Muscle of back (tissue), 11 donors: ENCODE data around the gene MYBPC2. TPM values are rescaled to one million over a fixed set of nuclear protein-coding genes. Genes with fewer than 3 reads are reported as not detected.

ENCODE experiments used
- DNase-seq, 3 donors: peaks; one replicate each; pipeline versions ENCODE4 v3.0.0 to v3.0.0-alpha.2; 2013
- polyA plus RNA-seq, 10 donors: library from polyadenylated mRNA; unstranded; fragments of 120-200 nt; gene quantifications; one replicate each; pipeline ENCODE4 v1.2.1, GENCODE V29; 2013; ENCODE audit not compliant: insufficient read length in 10 of 10

MYBPC2 gene
- polyA plus RNA-seq, 10 donors = 25.1 to 132 (median 42.4) TPM

DNA sequence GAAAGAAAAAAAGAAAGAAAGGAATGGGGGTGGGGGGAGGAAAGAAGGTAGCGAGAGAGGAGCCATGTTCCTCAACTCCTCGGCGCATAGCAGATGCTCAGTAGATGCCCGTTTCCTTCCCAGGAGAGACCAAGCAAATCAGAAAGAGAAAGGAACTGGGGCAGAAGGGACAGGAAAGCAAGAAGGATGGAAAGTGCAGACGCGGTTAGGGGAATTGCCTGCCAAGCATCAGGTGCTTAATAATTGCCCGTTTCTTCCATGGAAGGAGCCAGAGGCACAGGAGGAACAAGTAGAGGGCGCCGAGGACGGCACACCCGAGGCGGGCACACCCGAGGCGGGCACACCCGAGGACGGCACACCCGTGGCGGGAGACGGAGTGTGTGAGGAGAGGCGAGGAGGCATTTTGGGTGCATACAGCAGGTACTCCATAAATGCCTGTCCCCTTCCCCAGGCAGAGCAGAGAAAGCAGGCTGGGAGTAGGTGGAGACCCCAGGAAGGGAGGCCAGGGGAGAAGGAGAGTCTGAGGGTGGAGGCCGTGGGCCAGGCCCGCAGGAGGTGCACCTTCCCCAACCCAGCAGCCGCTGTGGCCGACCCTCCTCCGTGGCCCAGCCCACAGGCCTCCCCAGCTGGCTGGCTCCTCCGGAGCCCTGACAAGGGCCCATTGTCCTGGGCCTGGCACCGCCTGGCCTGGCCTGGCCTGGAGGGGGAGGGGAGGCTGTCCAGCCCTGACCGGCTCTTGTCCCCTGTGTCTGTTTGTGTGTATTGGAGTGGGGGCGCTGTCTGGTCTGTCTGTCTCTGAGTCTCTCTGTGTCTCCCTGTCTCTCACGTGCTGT, 63.7 kb downstream of the MYBPC2 start:
- DNase-seq = peak in 1 of 3 donors; percentile 69

DNA sequence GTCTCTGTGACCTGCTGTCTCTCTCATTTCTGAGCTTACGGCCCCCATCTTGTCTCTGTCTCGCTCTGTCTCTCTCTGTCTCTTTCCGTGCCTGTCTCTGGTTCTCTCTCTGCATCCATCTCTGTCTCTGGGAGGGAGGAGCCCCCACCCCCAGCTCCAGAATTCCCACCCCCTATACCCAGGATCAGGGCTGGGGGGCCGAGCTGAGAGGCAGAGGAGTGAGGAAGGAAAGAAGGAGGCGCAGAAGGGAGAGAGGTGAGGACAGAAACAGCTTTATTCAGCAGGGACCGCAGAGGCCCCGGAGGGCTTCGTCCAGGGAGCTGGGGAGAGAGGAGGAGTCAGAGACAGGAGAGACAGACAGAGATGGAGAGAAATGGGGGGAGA, 64.3 kb downstream of the MYBPC2 start:
- no peak for DNase-seq

- no peak for DNase-seq
Observed at GRCh38 chr19:50498219-50499056, 65.7 kb downstream of the MYBPC2 start.

GRCh38 chr19:50500060-50500752, 67.5 kb downstream of the MYBPC2 start:
- DNase-seq = peak; percentile 73 to 82 (median 78)

GRCh38 chr19:50500753-50501151, 68.1 kb downstream of the MYBPC2 start:
- DNase-seq = peak in 1 of 3 donors; percentile 60

- DNase-seq = no peak
Observed at GRCh38 chr19:50501186-50501567, 68.5 kb downstream of the MYBPC2 start.

GRCh38 chr19:50501568-50502475, 69.1 kb downstream of the MYBPC2 start:
- no peak for DNase-seq

- DNase-seq = no peak
Observed at GRCh38 chr19:50505856-50506611, 73.3 kb downstream of the MYBPC2 start.

DNA sequence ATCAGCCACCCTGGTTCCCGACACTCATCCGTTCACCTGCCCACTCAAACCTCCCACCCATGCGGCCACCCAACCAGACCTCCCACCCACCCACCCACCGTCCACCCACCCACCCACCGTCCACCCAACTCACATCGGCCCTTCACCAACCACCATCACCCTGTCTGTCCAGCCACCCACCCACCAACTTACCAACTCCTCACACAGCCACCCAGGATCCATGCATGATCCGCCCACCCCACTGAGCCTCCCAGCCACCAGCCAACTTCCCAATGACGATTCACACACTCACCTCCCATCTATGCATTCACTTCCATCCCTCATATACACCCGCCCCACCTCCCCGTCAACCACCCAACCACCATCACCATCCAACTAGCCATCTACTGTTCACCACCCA, 74.0 kb downstream of the MYBPC2 start:
- DNase-seq = no peak

- DNase-seq = no peak
Observed at GRCh38 chr19:50507376-50507775, 74.7 kb downstream of the MYBPC2 start.

DNA sequence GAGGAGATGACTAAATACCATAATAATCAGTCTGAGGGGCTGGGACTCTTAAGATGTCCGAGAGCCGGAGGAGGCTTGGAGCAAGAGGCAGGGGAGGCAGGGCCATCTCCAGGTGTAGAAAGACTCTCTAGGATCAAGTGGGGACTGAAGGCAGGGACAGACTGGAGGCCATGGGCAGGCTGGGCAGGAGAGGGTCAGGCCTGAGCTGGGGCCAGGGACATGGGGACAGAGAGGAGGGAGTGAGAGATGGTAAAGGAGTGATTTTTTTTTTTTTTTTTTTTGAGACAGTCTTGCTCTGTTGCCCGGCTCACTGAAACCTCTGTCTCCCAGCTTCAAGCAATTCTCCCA, 76.1 kb downstream of the MYBPC2 start:
- no peak for DNase-seq

GRCh38 chr19:50509366-50509765, 76.7 kb downstream of the MYBPC2 start:
- DNase-seq = no peak

GRCh38 chr19:50510121-50510670, 77.5 kb downstream of the MYBPC2 start:
- DNase-seq = peak in 1 of 3 donors; percentile 64

- DNase-seq = no peak
Observed at GRCh38 chr19:50510700-50511068, 78.0 kb downstream of the MYBPC2 start.

DNA sequence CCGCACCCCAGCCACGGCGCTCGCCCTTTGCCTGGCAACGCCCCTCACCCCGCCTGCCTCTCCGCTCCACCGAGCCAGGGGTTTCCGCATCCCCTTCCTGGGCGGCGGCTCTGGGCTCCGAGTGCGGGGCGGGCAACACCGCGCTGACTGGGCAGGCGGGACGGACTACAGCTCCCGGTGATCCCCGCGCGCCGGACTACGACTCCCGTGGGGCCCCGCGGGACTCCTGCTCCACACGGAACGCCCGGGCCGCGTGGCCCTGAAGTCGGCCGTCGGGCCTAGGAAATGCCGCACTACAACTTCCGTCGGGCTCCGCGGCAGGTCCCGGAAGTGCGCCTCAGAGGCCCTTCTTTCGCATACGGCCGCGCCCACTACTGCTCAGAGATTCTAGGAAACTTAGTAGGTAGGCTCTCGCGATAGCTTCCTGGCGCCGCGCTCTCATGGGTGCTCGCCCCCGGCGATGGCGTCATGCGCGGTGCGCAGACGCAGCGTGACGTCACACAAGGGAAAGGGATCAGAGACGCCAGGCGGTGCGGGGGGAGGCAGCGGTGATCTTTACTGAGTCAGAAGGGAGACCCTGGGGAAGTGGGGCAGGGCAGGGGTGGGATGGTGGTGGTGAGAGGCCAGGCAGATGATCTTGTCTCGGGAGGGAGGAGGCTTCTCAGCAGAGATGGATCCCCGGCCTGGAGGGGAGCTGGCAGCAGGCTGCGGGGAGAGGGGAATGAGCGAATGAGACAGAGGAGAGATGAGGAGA, 78.6 kb downstream of the MYBPC2 start, which contains the start of gene JOSD2:
TSS of gene JOSD2 (minus strand) at position 123 of the 754 bp plus-strand sequence. CDS start 760 bp downstream, outside the sequence.
- peak; percentile 99 to 100 (median 99) for DNase-seq

DNA sequence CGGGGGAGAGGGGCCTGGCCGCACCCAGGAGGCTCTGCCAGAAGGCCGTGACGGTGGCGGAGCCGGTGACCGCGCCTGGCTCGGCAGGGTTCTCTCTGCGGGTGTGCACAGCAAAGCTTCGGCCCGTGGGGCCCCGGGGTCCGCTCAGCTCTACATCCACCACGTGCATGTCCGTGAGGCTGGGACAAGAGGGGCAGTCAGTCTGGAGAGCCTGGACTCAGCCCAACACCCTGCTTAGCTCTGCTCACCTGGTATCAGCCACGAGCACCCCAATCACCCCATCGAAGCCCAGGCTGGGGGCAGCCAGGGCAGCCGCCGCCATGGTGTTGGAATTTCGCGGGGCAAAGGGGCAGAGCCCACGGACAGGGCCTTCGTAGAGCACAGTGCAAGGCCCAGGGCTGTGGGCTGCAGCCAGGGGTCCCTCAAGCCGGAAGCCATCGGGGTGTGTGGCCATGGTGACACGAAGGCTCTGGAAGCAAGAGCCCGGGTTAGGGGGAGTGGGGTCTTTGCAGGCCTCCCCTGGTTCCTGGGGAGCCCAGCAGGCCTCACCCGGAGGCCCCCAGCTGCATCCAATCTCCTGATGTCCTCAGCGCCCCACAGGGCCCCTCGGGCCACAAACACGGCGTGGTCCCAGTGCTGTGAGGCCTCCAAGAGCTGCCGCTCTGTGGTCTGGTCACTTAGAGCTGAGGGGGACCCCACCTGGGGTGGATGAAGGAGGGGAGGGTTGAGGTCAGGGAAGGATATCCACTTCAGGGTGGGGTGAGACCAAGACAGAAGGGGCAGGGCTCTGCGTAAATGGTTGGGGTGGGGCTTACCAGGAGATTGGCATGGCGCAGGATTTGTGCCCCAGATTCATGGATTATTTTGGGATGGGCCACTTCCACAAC, 79.7 kb downstream of the MYBPC2 start:
- DNase-seq = no peak

DNA sequence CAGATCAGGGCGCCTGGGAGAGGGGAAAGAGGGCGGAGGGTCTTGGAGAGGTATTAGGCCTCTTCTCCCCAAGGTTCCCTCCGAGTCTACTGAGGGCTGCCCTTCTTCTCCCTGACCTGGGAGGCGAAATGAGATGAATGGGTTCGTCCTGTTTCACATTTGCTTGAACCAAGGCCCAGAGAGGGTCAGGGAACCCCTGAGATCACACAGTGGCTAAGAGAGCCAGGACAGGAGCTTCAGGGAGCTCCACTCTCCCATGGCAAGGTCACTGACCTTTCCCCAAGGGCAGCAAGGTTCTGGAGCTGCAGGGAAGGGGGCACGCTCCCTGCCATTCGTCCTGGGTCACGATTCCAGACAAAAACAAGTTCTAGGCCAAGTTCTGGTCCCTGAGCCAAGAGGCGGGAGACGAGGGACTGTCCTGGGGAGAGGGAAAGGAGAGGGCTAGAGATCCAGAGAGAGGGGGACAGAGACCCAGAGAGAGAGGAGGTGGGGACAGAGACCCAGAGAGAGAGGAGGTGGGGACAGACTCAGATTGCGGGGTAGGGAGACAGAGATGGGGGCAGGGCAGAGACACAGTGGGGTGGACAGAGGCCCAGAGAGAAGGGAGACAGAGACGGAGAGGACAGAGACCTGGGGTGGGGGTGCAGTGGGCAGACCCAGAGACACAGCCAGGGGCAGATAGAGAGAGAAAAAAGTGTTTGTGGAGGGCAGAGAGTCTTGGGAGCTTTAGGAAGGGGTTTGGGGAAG, 80.5 kb downstream of the MYBPC2 start:
- DNase-seq = no peak
